ENCODE results near the gene HBM. TPM values are rescaled to one million over a fixed set of nuclear protein-coding genes. Genes with fewer than 3 reads are reported as not detected.
"Not testable (repeated sequence)": the region's sequence is repeated elsewhere in the genome, so short reads cannot be mapped to it uniquely, and the experiment has no call there.

HBM gene
- total RNA-seq, 4 donors from 2014 or later, result not detected

DNA sequence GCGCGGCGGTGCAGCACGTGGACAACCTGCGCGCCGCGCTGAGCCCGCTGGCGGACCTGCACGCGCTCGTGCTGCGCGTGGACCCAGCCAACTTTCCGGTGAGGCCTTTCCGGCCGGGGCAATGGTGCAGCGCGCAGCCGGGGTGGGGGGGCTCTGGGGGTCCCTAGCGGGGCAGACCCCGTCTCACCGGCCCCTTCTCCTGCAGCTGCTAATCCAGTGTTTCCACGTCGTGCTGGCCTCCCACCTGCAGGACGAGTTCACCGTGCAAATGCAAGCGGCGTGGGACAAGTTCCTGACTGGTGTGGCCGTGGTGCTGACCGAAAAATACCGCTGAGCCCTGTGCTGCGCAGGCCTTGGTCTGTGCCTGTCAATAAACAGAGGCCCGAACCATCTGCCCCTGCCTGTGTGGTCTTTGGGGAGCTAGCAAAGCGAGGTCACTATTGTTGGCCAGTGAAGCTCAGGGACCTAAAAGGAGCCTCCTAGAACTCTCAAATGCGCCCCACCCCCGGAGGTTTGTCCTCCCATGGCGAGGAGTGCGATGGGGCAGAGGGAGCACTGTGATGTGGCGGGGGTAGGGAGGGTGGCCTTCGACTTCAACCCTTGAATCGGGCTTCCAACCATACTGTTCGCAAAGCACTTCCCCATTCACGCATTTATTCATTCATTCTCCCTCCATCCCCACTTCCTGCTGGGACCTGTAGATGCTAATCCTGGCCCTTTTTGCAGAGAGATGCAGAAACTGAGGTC lies 770 bp downstream of the HBM start:
- Histone ChIP-seq H3K4me1 (peaks cover 15 to 16% (median 16%) of the 10 kb centered on the region in 4 donors), H3K36me3 (no peaks in the 10 kb centered on the region), H3K4me3 (peak overlapping the region in 1 of 4 donors; percentile 12), H3K27me3 (peaks cover 80% of the 10 kb centered on the region), H3K9me3 (no peaks in the 10 kb centered on the region), H3K27ac (no peak overlapping the region)
- no peak for DNase-seq
- intact Hi-C loops (cut with DNase I; ENCODE audit: low total_unique reads) (no loop called here), in situ Hi-C loops (cut with MboI; ENCODE audit: low pct_ligation_motif_present in 1 of 4, low pct_unique_long_range_greater_than_20kb in 1 of 4, low sequenced_read_pairs in 3 of 4) (no loop called here)
- TF ChIP-seq, protein P1, sequence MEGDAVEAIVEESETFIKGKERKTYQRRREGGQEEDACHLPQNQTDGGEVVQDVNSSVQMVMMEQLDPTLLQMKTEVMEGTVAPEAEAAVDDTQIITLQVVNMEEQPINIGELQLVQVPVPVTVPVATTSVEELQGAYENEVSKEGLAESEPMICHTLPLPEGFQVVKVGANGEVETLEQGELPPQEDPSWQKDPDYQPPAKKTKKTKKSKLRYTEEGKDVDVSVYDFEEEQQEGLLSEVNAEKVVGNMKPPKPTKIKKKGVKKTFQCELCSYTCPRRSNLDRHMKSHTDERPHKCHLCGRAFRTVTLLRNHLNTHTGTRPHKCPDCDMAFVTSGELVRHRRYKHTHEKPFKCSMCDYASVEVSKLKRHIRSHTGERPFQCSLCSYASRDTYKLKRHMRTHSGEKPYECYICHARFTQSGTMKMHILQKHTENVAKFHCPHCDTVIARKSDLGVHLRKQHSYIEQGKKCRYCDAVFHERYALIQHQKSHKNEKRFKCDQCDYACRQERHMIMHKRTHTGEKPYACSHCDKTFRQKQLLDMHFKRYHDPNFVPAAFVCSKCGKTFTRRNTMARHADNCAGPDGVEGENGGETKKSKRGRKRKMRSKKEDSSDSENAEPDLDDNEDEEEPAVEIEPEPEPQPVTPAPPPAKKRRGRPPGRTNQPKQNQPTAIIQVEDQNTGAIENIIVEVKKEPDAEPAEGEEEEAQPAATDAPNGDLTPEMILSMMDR (IDR thresholded peaks at IDR 0.05), result no peak
- TF ChIP-seq POLR2A (IDR thresholded peaks at IDR 0.05), result no peak
- no peak for TF ChIP-seq POLR2AphosphoS5 (IDR thresholded peaks at IDR 0.05)
- no peak for TF ChIP-seq EP300 (IDR thresholded peaks at IDR 0.05; ENCODE audit: low read depth)
- 0 to 7% methylated on average over 1 to 38 of the region's 45 CpGs for WGBS, 2 donors (ENCODE audit: low coverage in 1 of 2)

GRCh38 chr16:167122-167690 lies 1.4 kb downstream of the HBM start:
- Histone ChIP-seq H3K9me3 (no peaks in the 10 kb centered on the region), H3K36me3 (no peaks in the 10 kb centered on the region), H3K4me3 (no peak overlapping the region), H3K27me3 (peaks cover 79% of the 10 kb centered on the region), H3K4me1 (peaks cover 15 to 16% (median 16%) of the 10 kb centered on the region in 4 donors), H3K27ac (no peak overlapping the region)
- in situ Hi-C loops (cut with MboI; ENCODE audit: low pct_ligation_motif_present in 1 of 4, low pct_unique_long_range_greater_than_20kb in 1 of 4, low sequenced_read_pairs in 3 of 4), result no loop called here
- no peak for DNase-seq
- TF ChIP-seq EP300 (IDR thresholded peaks at IDR 0.05; ENCODE audit: low read depth), result no peak
- TF ChIP-seq, protein P1 (IDR thresholded peaks at IDR 0.05), result no peak
- no peak for TF ChIP-seq POLR2AphosphoS5 (IDR thresholded peaks at IDR 0.05)
- TF ChIP-seq POLR2A (IDR thresholded peaks at IDR 0.05), result no peak
- WGBS, 2 donors (ENCODE audit: low coverage in 1 of 2), result 12% methylated on average over 11 of the region's 11 CpGs; no CpG with 5 or more reads in 1 of the 2 donors
- intact Hi-C loops (cut with DNase I; ENCODE audit: low total_unique reads), result no loop called here

DNA sequence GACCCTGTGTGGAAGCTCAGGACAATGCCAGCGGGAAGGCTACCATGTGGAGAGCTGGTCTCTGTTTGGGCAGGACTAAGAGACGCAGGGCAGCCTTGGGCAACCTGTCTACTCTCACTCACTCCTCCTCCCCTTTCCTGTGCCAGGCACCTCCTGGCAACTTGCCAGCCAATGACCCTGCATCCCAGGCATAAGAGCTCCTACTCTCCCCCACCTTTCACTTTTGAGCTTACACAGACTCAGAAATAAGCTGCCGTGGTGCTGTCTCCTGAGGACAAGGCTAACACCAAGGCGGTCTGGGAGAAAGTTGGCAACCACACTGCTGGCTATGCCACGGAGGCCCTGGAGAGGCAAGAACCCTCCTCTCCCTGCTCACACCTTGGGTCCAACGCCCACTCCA lies 2.6 kb downstream of the HBM start:
- Histone ChIP-seq H3K9me3 (no peaks in the 10 kb centered on the region), H3K4me1 (peaks cover 15 to 16% (median 16%) of the 10 kb centered on the region in 4 donors), H3K27me3 (peaks cover 74% of the 10 kb centered on the region), H3K27ac (no peak overlapping the region), H3K4me3 (no peak overlapping the region), H3K36me3 (no peaks in the 10 kb centered on the region)
- in situ Hi-C loops (cut with MboI; ENCODE audit: low pct_ligation_motif_present in 1 of 4, low pct_unique_long_range_greater_than_20kb in 1 of 4, low sequenced_read_pairs in 3 of 4) (no loop called here), intact Hi-C loops (cut with DNase I; ENCODE audit: low total_unique reads) (no loop called here)
- WGBS, 2 donors (ENCODE audit: low coverage in 1 of 2), result 54% methylated on average over 6 of the region's 6 CpGs; no CpG with 5 or more reads in 1 of the 2 donors
- TF ChIP-seq POLR2AphosphoS5 (IDR thresholded peaks at IDR 0.05) (no peak), EP300 (IDR thresholded peaks at IDR 0.05; ENCODE audit: low read depth) (no peak), POLR2A (IDR thresholded peaks at IDR 0.05) (no peak)
- TF ChIP-seq, protein P1 (IDR thresholded peaks at IDR 0.05), result no peak
- DNase-seq, result no peak

GRCh38 chr16:169014-169413 lies 3.2 kb downstream of the HBM start:
- intact Hi-C loops (cut with DNase I; ENCODE audit: low total_unique reads), result no loop called here
- H3K4me3 ChIP-seq, result no peak overlapping the region
- peaks cover 78% of the 10 kb centered on the region for H3K27me3 ChIP-seq
- in situ Hi-C loops (cut with MboI; ENCODE audit: low pct_ligation_motif_present in 1 of 4, low pct_unique_long_range_greater_than_20kb in 1 of 4, low sequenced_read_pairs in 3 of 4), result no loop called here
- H3K4me1 ChIP-seq, result peaks cover 15 to 16% (median 16%) of the 10 kb centered on the region in 4 donors
- no peak for DNase-seq
- no peaks in the 10 kb centered on the region for H3K36me3 ChIP-seq
- no peaks in the 10 kb centered on the region for H3K9me3 ChIP-seq
- 63% methylated on average over 3 of the region's 3 CpGs; no CpG with 5 or more reads in 1 of the 2 donors for WGBS, 2 donors (ENCODE audit: low coverage in 1 of 2)
- H3K27ac ChIP-seq, result no peak overlapping the region
- TF ChIP-seq POLR2AphosphoS5 (IDR thresholded peaks at IDR 0.05) (no peak), POLR2A (IDR thresholded peaks at IDR 0.05) (no peak)

- H3K4me3 ChIP-seq; in situ Hi-C loops (cut with MboI; ENCODE audit: low pct_ligation_motif_present in 1 of 4, low pct_unique_long_range_greater_than_20kb in 1 of 4, low sequenced_read_pairs in 3 of 4); DNase-seq; H3K36me3 ChIP-seq; intact Hi-C loops (cut with DNase I; ENCODE audit: low total_unique reads); H3K27ac ChIP-seq; H3K9me3 ChIP-seq: not testable (repeated sequence)
- peaks cover 84% of the 10 kb centered on the region for H3K27me3 ChIP-seq
- 0 to 14% methylated on average over 1 to 4 of the region's 5 CpGs for WGBS, 2 donors (ENCODE audit: low coverage in 1 of 2)
- H3K4me1 ChIP-seq, result peaks cover 13 to 15% (median 14%) of the 10 kb centered on the region in 4 donors
These were observed 4.3 kb downstream of the HBM start for GRCh38 chr16:170088-170507.

All from transverse colon (tissue), 4 donors.